ENCODE measurements around the gene HIP1. TPM values are rescaled to one million over a fixed set of nuclear protein-coding genes. Genes with fewer than 3 reads are reported as not detected.
"Not testable (repeated sequence)": the region's sequence is repeated elsewhere in the genome, so short reads cannot be mapped to it uniquely, and the experiment has no call there.

HIP1 gene
- total RNA-seq, 1 donor from 2014 or later, result 65.5 TPM

DNA sequence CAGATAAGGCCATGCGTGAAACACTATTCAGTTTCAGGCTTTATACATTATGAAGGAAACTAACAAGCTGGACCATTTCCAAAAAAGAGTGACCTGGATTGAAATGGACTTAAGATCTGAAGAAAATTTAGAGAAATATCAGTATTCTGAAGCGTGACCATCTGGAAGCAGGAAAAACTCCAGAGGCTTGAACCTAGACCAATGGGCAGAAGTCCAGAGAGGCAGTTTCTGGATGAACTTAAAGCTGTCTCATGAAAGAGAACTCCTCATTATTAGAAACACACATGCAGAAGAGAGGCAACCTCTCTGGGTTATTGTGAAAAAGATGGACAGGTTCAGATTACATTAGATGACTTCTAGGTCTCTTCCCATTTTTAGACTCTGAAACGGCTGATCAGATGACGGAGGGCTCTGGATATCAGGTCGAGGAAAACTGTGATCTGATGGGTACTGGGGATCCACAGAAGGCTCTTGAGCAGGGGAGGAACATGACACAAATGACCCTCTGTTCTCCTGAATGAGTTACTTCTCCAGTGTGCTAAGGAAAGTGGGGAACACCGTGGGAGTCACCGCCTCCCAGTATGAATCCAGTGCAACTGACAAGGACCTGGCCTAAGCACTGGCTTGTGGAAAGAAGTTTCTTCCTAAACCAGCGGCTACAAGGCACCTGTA, 130.2 kb downstream of the HIP1 start:
- TF ChIP-seq, protein P1, sequence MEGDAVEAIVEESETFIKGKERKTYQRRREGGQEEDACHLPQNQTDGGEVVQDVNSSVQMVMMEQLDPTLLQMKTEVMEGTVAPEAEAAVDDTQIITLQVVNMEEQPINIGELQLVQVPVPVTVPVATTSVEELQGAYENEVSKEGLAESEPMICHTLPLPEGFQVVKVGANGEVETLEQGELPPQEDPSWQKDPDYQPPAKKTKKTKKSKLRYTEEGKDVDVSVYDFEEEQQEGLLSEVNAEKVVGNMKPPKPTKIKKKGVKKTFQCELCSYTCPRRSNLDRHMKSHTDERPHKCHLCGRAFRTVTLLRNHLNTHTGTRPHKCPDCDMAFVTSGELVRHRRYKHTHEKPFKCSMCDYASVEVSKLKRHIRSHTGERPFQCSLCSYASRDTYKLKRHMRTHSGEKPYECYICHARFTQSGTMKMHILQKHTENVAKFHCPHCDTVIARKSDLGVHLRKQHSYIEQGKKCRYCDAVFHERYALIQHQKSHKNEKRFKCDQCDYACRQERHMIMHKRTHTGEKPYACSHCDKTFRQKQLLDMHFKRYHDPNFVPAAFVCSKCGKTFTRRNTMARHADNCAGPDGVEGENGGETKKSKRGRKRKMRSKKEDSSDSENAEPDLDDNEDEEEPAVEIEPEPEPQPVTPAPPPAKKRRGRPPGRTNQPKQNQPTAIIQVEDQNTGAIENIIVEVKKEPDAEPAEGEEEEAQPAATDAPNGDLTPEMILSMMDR (IDR thresholded peaks at IDR 0.05; ENCODE audit: partially characterized antibody, unreplicated experiment), result no peak
- no peaks in the 10 kb centered on the region for H3K36me3 Mint-ChIP-seq (ENCODE audit: unreplicated experiment)
- H3K4me1 Mint-ChIP-seq (ENCODE audit: low read depth, unreplicated experiment), result no peaks in the 10 kb centered on the region
- H3K9me3 Mint-ChIP-seq (ENCODE audit: unreplicated experiment), result peaks cover 5% of the 10 kb centered on the region
- H3K27me3 Mint-ChIP-seq (ENCODE audit: unreplicated experiment), result peaks cover 2% of the 10 kb centered on the region
- H3K4me3 Mint-ChIP-seq (ENCODE audit: unreplicated experiment), result no peak overlapping the region
- H3K27ac Mint-ChIP-seq (ENCODE audit: unreplicated experiment), result no peak overlapping the region
- DNase-seq, result no peak

DNA sequence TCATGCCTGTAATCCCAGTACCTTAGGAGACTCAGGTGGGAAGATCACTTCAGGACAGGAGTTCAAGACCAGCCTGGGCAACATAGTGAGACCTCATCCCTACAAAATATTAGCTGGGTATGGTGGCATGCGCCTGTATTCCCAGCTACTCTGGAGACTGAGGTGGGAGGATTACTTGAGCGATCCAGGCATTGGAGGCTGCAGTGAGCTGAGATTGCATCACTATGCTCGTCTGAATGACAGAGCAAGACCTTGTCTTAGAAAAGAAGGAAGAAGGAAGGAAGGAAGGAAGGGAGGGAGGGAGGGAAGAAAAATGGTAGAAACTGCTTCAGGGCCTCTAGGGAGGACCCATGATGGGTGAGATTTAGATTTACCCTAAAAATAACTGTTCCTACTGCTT, 134.3 kb downstream of the HIP1 start:
- no peak overlapping the region for H3K27ac Mint-ChIP-seq (ENCODE audit: unreplicated experiment)
- H3K4me3 Mint-ChIP-seq (ENCODE audit: unreplicated experiment), result no peak overlapping the region
- DNase-seq, result no peak
- peaks cover 5% of the 10 kb centered on the region for H3K9me3 Mint-ChIP-seq (ENCODE audit: unreplicated experiment)
- peaks cover 3% of the 10 kb centered on the region for H3K4me1 Mint-ChIP-seq (ENCODE audit: low read depth, unreplicated experiment)
- TF ChIP-seq, protein P1 (IDR thresholded peaks at IDR 0.05; ENCODE audit: partially characterized antibody, unreplicated experiment), result no peak
- H3K36me3 Mint-ChIP-seq (ENCODE audit: unreplicated experiment), result no peaks in the 10 kb centered on the region
- H3K27me3 Mint-ChIP-seq (ENCODE audit: unreplicated experiment), result peaks cover 2% of the 10 kb centered on the region

DNA sequence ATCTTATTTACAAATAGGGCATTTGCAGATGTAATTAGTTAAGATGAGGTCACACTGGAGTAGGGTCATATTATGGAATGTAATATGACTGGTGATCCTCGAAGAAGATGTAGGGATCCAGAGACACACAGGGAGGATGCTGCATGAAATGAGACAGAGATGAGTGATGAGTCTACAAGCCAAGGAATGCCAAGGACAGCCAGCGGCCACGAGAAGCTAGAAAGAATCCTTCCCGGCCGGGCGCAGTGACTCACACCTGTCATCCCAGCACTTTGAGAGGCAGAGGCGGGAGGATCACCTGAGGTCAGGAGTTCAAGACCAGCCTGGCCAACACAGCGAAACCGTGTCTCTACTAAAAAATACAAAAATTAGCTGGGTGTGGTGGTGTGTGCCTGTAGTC, 135.9 kb downstream of the HIP1 start:
- H3K36me3 Mint-ChIP-seq (ENCODE audit: unreplicated experiment); H3K9me3 Mint-ChIP-seq (ENCODE audit: unreplicated experiment); DNase-seq; H3K27me3 Mint-ChIP-seq (ENCODE audit: unreplicated experiment); H3K4me1 Mint-ChIP-seq (ENCODE audit: low read depth, unreplicated experiment); H3K4me3 Mint-ChIP-seq (ENCODE audit: unreplicated experiment); H3K27ac Mint-ChIP-seq (ENCODE audit: unreplicated experiment): not testable (repeated sequence)

DNA sequence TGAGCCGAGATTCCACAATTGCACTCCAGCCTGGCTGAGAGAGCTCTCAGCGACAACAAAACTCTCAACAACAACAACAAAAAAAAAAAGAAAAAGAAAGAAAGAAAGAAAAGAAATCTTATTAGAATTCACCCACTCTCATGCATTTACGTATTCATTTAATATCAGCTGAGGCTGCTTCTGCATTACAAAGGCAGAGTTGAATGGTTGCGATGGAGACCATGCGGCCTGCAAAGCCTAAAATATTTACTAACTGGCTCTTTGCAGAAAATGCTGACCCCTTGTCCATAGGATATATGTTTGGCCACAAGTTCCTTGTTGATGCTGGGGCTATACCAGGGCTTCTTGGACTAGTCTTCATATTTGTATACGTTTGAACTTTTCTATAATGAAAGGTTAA, 137.2 kb downstream of the HIP1 start:
- Mint-ChIP-seq H3K4me1 (ENCODE audit: low read depth, unreplicated experiment) (peaks cover 4% of the 10 kb centered on the region), H3K4me3 (ENCODE audit: unreplicated experiment) (no peak overlapping the region), H3K27ac (ENCODE audit: unreplicated experiment) (no peak overlapping the region), H3K27me3 (ENCODE audit: unreplicated experiment) (peaks cover 2% of the 10 kb centered on the region), H3K9me3 (ENCODE audit: unreplicated experiment) (peaks cover 5% of the 10 kb centered on the region), H3K36me3 (ENCODE audit: unreplicated experiment) (no peaks in the 10 kb centered on the region)
- no peak for DNase-seq
- TF ChIP-seq, protein P1 (IDR thresholded peaks at IDR 0.05; ENCODE audit: partially characterized antibody, unreplicated experiment), result no peak

DNA sequence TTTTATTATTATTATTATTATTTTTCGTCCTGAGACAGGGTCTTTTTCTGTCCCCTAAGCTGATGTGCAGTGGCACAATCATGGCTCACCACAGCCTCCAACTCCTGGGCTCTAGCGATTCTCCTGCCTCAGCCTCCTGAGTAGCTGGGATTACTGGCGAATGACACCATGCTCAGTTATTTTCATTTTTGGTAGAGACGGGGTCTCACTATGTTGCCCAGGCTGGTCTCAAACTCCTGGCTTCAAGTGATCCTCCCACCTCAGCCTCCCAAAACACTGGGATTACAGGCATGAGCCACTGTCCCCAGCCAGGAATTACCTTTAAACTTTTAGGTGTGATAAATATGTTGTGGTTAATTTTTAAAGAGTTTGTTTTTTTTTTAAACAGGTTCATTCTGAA, 138.0 kb downstream of the HIP1 start:
- H3K4me3 Mint-ChIP-seq (ENCODE audit: unreplicated experiment); H3K4me1 Mint-ChIP-seq (ENCODE audit: low read depth, unreplicated experiment); H3K9me3 Mint-ChIP-seq (ENCODE audit: unreplicated experiment); H3K36me3 Mint-ChIP-seq (ENCODE audit: unreplicated experiment); DNase-seq; H3K27ac Mint-ChIP-seq (ENCODE audit: unreplicated experiment); H3K27me3 Mint-ChIP-seq (ENCODE audit: unreplicated experiment): not testable (repeated sequence)

DNA sequence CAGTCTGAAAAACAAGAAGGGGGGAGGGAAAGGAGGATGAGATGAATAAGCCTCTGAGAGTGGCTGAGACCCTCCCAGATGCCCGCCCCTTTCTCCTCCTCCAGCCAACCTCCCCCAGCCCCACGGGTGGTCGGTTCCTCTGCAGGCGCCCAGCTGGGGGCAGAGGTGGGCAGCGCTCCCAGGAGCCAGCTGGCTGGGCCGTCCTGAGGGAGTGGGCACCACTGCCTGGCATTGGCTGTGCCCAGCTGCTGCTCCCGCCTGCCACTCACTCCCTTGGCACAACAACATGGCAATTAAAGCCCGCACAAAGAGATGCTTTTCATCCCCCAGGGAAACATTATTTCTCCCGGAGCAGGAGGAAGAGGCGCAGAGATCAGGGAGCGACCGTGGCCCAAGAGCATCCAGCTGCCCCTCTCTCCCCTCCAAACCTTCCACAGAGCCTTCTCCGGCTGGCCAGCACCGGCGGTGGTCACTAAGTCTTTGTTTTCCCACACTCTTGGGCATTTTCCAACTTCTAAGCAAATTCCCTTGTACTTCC, 139.4 kb downstream of the HIP1 start:
- Mint-ChIP-seq H3K9me3 (ENCODE audit: unreplicated experiment) (peaks cover 3% of the 10 kb centered on the region), H3K36me3 (ENCODE audit: unreplicated experiment) (no peaks in the 10 kb centered on the region), H3K4me3 (ENCODE audit: unreplicated experiment) (no peak overlapping the region), H3K4me1 (ENCODE audit: low read depth, unreplicated experiment) (peaks cover 4% of the 10 kb centered on the region), H3K27ac (ENCODE audit: unreplicated experiment) (peak overlapping the region; percentile 46), H3K27me3 (ENCODE audit: unreplicated experiment) (no peaks in the 10 kb centered on the region)
- peak; percentile 55 for DNase-seq
- TF ChIP-seq, protein P1 (IDR thresholded peaks at IDR 0.05; ENCODE audit: partially characterized antibody, unreplicated experiment), result no peak

Measured in glutamatergic neuron (in vitro differentiated cells).